Hepatic stellate cell (primary cell): Measurements from ENCODE around the gene PSMB11.

Experiments used
- DNase-seq: peaks from one replicate; pipeline ENCODE4 v3.0.0; 2011; ENCODE audit warnings: low spot score

The PSMB11 gene

DNA sequence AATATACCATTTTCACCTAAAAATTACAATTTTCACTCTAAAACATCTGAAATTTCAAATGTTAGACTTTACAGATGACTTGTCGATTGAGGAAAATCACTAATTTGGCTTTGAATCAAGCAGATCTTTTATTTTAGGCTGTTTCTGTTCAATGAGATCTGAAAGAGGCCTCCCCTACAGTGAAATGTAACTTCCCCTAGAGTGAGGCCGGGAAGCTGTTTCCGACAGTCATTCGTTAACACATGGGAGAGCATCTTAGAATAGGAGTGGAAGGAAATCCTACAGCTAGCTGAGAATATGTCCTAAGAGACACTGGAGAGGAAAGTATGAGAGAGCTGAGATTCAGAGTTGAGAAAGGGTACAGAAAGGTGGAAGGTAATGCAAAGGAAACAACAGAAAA is 26.4 kb upstream of the PSMB11 start:
- DNase-seq = no peak

DNA sequence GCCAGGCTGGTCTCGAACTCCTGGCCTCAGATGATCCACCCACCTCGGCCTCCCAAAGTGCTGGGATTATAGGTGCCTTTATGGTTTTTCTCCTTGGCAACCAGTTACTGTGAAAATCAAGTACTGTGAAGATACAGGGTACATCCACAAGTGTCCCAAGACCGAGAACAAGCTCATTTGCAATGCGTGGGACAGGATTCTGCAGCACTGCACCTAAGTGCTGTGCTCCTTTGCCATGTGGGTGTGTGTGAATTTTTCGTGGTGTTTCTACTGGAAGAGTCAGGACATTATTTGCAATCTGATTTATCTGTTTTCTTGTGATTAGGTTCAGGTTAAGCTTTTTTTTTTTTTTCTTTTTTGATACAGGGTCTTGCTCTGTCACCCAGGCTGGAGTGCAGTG is 24.9 kb upstream of the PSMB11 start:
- DNase-seq = no peak

DNA sequence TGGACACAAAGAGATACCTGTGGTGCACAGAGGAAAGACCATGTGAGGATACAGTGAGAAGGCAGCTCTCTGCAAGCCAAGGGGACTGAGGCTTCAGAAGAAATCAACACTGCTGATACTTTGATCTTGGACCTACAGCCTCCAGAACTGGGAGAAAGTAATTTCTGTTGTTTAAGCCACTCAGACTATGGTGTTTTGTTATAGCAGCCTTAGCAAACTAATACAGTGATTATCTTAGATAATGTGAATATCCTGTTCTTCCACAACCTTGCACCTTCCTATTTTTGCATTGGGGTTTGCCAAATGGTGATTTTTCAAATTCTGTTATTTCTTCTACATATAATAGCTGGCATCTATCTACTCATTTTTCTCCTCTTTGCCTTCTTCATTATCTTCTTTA is 23.9 kb upstream of the PSMB11 start:
- no peak for DNase-seq

DNA sequence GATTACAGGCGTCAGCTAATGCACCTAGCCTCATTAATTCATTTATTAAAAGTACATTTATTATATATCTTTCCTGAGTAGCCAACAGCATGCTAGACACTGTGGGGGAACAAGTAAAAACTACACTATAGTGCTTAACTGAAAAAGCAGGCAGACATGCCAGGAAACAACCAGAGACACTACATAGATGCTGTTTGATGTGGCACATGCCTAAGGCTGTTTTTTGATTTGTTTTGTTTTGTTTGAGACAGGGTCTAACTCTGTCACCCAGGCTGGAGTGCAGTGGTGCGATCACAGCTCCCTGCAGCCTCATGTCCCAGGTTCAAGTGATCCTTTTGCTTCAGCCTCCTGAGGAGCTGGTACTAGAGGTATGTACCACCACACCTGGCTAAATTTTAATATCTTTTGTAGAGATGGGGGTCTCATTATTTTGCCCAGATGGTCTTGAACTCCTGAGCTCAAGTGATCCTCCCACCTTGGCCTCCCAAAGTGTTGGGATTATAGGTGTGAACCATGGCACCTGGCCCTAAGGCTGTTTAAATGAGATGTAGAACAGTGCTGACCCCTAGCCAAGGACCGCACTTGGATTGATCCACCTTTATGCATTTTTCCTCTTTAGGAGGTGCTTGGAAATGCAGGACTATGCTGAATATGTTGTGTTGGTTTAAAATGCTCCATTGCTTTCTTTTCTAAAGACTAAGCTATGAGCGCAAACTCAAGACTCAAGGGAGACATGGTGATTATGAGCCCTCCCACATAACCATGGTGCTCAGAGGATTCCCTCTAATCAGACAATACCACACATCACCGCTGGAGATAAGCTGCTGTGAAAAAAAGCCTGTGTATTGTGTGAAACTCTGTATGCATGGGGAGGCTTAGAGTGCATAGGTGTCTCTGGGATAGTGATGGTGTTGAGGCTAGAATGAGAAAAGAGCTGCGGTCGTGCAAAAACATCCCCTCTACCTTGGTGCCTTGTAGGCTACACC is 21.6 kb upstream of the PSMB11 start:
- no peak for DNase-seq

DNA sequence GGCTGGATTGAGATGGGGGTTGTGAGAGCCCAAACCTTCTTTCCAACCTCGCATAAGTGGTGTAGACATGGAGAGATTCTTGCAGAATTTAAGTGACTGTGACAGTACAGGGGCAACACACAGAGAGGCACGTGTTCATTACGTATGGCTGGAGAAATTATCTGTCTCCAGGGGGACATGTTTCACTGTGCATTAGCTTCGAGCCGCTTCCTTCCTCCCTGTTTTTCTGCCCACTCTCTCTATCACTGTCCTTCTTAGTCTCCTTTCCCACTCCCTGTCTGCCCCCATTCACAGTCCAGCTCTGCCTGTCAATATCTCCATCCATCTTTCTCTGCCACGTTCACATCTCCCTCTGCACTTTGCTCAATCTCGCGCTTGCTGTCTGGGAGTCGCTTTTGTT is 20.6 kb upstream of the PSMB11 start:
- no peak for DNase-seq

DNA sequence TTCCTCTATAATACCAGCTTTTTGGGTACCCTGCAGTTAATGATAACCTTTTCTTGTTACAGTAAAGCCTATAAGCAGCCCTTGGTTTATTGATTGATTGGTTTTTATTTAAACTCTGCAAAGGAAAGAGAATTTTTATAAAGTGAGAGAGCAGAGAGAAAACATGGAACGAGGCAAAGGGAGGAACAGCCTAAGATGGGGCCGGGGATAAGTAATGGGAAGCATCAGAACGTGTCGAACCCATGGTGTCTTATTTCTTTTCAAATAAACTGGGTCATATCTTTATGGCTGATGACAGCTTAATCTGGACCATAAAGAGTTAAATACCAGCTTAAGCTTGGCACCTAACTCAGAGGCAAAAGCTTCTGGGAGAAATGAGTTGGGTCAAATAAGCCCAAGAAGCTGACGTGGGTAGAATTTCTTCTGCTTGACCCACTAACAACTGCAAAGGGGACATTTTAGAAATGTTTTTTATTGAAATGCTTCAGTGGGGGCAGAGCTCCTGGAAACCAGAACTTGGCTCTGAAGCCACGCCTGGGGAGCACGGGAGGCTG is 20.0 kb upstream of the PSMB11 start:
- no peak for DNase-seq

DNA sequence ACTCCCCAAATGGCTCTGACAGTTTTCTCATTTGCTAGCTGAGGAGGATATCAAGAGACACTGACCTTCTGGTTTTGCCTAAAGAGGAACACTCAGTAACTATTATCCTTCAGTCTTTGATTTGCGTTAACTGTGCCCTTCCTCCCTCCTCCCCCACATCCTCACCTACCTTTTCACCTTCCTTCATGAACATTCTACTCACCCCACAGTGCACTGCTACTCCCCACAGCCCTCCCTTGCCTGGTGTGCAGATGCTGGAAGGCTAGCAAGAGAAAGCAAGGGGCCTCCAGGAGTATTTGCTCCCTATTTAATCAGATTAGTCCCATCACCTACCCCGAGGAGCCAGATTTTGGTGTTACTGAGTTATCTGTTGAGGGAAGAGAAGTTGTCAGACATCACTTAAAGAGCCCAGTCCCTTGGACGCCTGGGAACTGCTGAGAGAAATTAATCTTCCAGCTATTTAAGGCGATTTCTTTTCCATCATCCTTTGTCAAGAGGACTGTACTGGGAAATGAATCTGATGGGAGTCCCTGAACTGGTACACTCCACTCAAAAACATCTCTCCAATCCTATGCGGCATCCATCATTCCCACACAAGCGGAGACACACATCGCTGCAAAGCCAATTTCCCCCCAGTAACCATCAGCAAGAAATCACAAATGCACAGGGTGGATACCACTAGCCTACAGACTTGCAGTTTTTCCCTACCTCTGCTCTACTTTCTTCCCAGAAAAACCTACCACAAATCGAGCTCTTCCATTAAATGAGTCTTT is 18.8 kb upstream of the PSMB11 start:
- no peak for DNase-seq

DNA sequence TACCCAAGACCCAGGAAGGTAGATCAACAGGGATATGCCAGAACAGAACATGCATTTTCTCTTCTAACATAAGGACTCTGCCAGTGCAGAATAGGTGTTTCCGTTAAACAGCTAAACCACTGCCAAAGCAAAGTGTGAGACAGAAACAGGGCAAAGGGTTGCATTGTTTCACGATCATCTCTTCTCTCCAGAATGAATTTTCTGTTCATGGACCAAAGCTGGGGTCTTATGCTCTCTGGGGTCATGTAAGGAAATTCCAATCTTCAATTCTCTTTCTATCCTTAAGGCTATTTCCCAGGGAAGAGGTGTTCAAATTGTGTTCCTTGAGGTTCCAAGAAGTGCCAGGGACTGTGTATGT is 18.2 kb upstream of the PSMB11 start:
- DNase-seq = no peak

DNA sequence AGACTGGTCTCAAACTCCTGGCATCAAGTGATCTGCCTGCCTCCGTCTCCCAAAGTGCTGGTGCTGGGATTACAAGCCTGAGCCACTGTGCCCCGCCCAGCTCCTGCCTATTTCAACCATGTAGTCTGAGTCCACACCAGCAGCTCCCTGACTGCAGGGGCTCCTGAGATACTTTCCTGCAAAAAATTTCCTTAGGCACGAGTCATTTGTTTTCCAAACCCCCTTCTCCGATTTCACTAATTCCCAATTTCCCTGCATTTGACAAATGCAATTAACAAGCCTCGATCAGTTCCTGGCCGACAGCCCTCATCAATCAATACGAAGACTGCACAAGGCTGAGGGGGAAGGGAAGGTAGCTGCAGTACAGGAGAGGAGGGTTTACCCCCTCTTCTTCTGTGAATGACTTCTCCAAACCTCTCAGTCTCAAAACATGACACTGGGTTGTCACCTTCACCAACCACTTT is 17.4 kb upstream of the PSMB11 start:
- no peak for DNase-seq

DNA sequence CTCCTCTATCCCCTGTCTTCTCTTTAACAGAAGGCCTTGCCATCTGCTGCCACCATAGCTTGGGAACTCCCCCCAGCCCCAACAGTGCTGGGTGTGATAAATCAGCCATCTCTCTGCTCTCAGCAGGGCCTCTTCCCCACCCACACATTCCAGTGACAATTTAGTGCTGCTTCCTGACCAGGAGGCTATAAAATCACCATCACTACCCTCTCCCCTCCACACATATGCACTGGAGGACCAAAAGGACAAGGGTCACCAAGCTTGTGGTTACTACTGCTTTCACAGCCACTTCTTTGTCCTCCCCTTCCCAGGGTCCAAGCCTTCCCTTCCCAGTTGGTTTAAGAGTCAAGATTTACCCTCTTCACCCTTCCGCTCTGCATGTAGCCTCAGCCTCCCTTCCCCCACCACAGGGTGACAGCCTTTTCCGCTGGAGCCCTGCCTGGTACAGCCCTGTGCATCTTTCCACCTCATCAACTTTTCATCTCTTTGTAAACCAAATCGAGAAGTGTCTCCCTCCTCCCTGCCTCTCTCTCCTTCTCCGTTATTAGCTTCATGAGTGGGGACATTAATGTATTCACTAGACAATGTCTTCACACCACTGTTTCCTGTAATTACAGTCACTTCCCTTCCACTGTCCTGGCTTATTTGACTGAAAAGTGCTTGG is 16.7 kb upstream of the PSMB11 start:
- DNase-seq = no peak

DNA sequence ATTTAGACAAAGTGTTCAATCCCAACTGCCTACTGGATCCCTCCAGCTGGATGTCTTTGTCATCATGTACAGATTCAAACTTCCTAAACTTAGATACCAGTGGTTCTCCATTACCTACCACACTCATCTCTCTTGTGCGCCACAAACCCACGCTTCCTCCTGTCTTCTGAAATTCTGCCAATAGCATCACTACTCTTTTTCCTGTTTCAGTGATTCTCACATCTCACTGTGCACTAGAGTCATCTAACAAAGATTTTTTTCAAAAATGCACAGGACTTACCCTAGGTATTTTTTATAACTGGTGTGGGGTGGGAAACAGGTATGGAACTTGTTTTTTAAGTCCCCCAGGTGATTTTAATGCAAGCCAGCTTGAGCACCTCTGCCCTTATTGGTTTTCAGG is 13.2 kb upstream of the PSMB11 start:
- no peak for DNase-seq

DNA sequence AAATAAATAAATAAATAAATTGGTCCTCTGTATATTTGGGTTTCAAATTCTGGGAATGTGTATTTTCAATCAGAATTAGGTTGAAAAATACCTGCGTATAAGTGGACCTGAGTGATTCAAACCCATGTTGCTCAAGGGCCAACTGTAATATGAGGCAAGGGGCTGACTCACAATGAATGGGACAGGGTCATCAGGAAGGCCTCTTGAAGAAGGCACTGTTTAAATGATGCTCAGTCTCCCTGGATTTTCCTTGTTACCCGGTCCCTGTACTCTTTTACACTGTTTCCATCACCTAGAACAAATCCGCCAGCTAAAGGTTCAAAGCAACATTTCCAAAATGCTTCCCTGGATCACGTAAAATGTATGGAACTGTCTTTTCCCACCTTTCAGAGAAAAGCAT is 11.1 kb upstream of the PSMB11 start:
- DNase-seq = no peak

DNA sequence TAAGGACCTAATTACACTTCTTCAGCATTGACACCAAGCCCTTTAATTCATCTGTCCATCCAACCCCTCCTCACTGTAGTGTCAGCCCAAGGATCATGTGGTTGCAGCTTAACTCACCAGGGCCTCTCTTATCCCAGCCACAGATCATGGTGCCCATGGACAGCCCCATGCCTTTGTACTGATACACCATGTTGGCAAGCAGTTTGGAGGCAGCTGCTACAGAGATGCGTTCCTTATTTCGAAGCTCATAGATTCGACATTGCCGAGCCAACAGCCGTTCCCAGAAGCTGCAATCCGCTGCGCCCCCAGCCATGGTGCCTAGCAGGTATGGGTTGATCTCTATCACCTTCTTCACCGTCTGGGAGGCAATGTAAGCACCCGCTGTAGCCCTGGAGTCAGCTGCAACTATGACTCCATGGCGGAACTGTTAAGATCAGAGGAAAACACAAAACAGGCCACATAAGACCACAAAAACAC is 8.7 kb upstream of the PSMB11 start:
- DNase-seq = no peak

DNA sequence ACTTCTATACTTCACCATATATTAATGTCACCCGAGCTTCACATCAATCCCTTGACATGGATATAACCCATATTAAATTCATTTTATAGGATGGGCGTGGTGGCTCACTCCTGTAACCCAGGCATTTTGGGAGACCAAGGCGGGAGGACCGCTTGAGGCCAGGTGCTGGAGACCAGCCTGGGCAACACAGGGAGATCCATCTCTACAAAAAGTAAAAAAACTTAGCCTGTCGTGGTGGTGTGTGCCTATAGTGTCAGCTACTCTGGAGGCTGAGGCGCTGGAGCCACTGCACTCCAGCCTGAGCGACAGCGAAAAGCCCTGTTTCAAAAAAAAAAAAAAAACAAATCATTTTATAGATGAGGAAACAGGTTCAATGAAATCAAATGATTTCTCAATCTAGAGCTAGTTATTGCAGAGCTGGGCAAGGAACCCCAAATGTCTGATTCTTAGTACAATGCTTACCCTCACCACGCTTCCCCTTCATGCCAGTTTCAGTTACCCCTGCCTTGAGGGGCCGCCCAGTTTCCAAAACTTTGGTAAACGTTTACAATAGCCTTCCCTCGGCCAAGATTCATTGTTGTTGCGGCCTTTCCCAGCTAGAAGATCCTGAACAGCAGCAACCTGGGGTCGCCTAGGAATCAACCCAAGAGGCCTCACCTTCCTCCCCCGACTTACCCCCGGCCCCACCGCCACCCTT is 8.1 kb upstream of the PSMB11 start:
- DNase-seq = no peak

DNA sequence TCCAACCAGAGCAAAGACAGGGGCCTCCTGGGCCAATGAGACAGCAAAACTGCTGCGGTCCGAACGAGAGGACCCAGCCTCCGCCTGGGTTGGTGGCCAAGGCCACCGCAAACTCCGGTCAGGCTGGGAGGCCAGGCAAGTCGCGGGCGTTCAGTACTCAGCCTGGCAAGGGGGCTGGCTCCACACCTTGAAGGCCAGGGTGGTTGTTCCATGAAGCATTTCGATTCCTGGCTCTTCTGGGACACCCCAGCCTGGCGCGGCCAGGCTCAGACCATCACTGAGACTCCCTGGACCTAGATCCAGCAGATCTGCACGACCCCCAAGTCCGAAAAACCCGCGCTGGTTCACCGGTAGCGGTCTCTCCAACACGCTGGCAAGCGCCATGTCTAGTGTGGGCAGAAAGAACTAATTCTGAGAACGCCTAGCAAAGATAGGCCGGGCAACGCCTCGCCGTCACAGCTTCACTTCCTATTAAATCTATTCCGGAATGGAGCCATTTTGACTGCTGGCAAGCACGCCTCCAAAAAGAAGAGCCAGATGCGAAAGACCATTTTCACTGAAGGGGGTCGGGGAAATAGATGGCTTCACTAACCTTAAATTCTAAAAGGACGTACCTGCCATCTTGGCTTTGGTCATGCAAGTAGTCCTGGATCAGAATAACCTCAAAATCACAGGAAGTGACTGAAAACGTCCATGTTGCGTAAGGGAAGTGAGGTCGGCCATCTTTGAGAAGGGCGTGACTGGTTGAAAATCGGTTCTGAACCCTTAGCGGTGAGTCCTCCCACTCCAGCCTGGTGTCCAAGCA is 7.3 kb upstream of the PSMB11 start, which contains the start of gene PSMB5:
Gene PSMB5 (minus strand): TSS at position 403 of the 805 bp plus-strand sequence. CDS start 19 bp downstream, at position 384.
- peak; percentile 95 for DNase-seq

DNA sequence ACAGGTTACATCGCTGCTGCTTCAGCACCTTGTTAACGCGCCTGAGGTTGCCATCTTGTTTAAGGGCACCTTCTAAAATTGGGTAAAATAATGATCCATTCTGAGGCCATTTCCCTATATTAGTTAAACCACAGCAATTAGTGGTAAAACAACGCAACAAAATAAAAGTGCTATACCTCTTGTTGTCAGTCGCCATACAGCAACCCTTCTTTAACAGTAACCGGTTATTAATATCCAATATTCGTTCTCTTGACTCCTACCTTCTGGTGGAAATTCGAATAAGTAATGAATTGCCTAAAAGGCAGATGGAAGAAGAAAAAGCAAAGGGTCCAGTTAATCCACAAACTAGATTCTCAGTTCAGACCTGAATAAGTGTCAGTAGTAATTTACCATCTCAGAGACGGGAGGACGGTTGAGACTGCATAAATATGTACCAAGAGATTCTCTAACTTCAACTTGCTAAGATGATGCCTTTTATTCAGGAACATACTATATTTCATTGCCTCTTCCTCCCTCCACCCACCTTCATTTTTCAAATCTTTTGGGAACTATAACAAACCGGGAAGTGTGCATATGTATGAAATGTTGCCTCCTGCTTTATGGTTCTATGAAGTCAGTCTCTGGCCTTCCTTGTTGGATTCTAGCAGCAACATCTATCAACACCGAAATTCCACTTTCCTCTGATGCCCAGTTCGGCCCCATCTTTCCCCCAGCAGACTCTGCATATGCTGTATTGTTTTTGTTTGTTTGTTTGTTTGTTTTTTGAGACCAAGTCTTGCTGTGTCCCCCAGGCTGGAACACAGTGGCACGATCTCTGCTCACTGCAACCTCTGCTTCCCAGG is 6.5 kb upstream of the PSMB11 start:
- DNase-seq = no peak

DNA sequence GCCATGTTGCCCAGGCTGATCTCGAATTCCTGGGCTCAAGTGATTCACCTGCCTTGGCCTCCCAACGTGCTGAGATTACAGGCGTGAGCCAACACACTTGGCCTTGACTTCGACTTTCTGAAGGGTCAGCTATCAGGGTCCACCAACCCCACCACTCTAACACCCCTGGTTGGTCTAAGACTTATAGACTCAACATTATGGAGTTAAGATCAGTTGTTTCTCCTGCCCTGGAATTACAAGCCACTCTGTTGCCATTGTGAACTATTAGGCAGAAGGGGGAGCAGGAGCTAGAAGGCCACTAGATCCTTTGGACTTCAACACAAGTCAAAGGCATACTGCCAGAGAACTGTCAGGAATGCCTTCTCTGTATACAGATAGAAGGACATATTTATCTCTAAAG is 1.9 kb upstream of the PSMB11 start:
- no peak for DNase-seq

DNA sequence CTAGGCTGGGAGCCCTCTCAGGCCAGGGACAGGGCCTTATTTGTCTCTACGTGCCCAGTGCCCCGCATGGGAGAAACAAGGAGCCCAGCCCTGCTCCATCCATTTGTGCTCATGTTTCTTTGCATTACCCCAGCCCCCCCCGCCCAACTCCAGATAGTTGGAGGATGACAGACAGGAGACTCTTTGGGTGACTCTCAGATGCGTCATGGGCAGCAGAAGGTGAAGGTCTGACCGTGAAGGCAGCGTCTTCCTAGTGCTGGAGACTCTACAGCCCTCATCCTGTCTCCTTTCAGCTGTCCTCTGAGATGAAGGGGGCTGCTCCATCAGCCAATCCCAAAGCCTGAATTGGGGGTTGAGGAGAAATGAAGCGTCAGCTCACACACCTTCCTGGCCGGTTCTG is 283 bp upstream of the PSMB11 start:
- no peak for DNase-seq

DNA sequence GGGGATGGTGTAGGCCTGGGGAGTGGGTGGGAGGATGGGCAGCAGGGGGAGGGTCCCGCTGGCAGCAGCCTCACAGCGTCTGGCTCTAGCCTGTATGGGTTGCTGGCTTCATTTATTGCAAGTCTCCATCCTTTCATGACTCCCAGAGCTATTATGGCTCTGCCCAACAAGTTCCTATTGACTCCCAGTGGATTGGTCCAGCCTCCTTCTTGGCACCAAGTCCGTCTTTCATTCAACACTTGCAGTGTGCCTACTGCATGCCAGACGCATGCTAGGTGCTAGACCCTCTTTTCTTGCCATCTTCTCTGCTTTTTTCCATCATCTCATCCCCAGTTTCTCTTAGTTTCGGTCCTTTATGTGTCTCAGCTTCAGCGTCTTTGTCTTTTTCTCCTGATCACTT is 1.1 kb downstream of the PSMB11 start:
- no peak for DNase-seq

DNA sequence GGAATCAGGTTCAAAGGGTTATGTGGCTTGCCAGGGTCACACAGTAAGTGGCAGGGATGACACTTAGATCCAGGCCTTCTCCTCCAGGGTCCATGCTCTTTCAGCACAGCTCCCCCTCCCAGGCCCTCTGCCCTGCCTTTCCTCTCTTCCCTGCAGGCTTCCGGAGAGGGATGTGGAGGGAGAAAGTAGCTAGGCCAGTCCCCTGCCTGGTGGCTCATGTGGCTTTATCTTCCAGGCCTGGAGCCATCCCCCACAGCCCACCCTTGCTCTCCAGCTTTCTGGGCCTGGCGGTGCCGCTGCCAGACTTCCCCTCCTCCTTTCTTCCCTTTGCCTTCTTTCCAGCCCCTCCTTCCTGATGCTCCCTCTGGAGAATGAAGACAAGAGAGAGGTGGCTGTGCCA is 1.7 kb downstream of the PSMB11 start:
- no peak for DNase-seq
